Measurements from ENCODE around the gene NADSYN1.

- TF ChIP-seq CTCF (conservative IDR thresholded peaks at IDR 0.05; ENCODE audit: low read depth in 2 of 2): no peak
- no peak for TF ChIP-seq POLR2AphosphoS5 (IDR thresholded peaks at IDR 0.05; ENCODE audit: low read depth)
- TF ChIP-seq EZH2 (IDR thresholded peaks at IDR 0.05; ENCODE audit: low read depth, unreplicated experiment): no peak
- no peak for TF ChIP-seq EZH2phosphoT487 (IDR thresholded peaks at IDR 0.05; ENCODE audit: unreplicated experiment)
- no peak for TF ChIP-seq JUNB (IDR thresholded peaks at IDR 0.05; ENCODE audit: unreplicated experiment)
- no peak for TF ChIP-seq REST (IDR thresholded peaks at IDR 0.05; ENCODE audit: unreplicated experiment)
- no peak for TF ChIP-seq CREB1 (CRISPR knock-in tag; IDR thresholded peaks at IDR 0.05; ENCODE audit: low read depth)
- TF ChIP-seq ETS1 (IDR thresholded peaks at IDR 0.05): no peak
- TF ChIP-seq ZNF114 (CRISPR knock-in tag; IDR thresholded peaks at IDR 0.05): no peak
- TF ChIP-seq NANOG (IDR thresholded peaks at IDR 0.05; ENCODE audit: borderline replicate concordance): no peak
These were observed 23.3 kb upstream of the NADSYN1 start for GRCh38 chr11:71429701-71430100.

Measured in GM23338 (cell line).